ENCODE measurements around the gene TRAPPC14. TPM values are rescaled to one million over a fixed set of nuclear protein-coding genes. Genes with fewer than 3 reads are reported as not detected.
A peak's percentile ranks its signal among the peaks of the same experiment; 100 is the strongest.

Gene TRAPPC14
- total RNA-seq, 6 experiments from 2014 or later: 8.2 to 14.6 (median 10.3) TPM

DNA sequence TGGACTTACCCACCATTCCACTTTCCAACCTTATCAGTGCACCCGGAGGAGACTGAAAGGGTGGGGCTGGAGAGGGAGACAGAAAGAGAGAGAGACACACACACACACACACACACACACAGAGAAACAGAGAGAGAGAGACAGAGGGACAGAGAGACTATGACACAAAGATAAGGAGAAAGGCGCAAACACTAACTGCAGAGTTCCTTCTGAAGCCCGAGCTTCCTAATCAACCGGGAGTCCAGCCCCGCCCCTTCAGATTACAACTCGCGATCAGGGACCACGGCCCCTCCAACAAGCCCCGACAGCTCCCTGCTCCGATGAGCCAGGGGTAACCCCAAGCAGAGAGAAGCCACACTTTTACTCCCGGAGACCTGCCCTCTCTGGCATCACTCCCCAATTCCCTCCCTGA, 9.4 kb upstream of the TRAPPC14 start:
- Histone ChIP-seq H3K27ac (no peak overlapping the region), H3K4me3 (peak overlapping the region in 2 of 3 donors; percentile 9 to 37)
- WGBS (ENCODE audit: insufficient coverage, low coverage, low lambda C conversion rate, missing lambda C conversion rate): 0% methylated on average over 10 of the region's 11 CpGs

DNA sequence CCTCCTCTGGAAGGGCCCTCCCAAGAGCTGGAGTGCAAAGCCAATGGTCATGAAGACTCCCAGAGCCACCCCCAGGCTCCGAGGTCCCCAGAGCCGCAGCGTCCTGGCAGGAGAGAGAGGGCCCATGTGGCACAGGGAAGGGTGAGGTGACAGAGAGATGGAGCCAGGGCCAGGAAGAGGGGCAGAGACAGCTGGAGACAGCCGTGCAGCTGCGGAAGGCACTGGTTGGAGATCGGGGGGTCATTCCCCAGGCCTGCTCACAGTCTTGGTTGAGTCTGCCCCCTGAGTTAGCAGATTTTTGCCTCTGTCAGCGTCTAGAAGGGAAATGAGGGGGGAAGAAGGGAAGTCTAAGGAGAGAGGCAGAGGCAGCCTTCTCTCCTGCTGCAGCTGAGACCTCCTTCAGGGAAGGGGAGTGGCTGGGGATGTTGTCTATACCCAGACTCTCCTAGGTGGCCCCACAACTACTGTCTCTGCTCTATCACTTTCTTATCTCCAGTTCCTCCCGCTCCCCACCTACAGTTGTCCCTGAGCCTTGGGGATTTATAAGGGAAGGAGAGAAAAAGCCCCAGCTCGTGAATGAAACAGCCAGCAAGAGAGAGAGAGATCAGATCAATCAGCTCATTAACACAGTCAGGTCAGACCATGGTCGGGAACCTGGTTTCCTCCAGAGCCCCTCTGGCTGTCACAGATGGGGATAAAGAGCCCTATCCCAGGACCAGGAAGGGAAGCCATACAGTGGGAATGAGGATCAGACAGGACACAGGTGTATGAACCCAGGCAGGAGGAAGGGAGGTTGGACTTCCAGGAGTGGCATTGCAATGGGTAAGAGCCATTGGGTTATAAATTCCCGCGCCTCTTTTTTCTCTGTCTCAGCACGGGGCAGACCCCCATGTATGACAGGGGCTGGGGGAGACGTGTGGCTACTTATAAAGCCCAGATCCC, 8.7 kb upstream of the TRAPPC14 start:
- Histone ChIP-seq H3K27ac (no peak overlapping the region), H3K36me3 (no peaks in the 10 kb centered on the region), H3K9me3 (no peaks in the 10 kb centered on the region), H3K4me3 (no peak overlapping the region), H3K4me1 (peaks cover 0 to 6% (median 2%) of the 10 kb centered on the region in 4 donors), H3K27me3 (no peaks in the 10 kb centered on the region)
- DNase-seq (no peak), ATAC-seq (peak in 2 of 4 donors; percentile 5 to 34)
- intact Hi-C loops (cut with DNase I): no loop called here
- WGBS (ENCODE audit: insufficient coverage, low coverage, low lambda C conversion rate, missing lambda C conversion rate): 11% methylated on average over 10 of the region's 14 CpGs
- TF ChIP-seq POLR2A (IDR thresholded peaks at IDR 0.05): no peak
- TF ChIP-seq, protein P1, sequence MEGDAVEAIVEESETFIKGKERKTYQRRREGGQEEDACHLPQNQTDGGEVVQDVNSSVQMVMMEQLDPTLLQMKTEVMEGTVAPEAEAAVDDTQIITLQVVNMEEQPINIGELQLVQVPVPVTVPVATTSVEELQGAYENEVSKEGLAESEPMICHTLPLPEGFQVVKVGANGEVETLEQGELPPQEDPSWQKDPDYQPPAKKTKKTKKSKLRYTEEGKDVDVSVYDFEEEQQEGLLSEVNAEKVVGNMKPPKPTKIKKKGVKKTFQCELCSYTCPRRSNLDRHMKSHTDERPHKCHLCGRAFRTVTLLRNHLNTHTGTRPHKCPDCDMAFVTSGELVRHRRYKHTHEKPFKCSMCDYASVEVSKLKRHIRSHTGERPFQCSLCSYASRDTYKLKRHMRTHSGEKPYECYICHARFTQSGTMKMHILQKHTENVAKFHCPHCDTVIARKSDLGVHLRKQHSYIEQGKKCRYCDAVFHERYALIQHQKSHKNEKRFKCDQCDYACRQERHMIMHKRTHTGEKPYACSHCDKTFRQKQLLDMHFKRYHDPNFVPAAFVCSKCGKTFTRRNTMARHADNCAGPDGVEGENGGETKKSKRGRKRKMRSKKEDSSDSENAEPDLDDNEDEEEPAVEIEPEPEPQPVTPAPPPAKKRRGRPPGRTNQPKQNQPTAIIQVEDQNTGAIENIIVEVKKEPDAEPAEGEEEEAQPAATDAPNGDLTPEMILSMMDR (IDR thresholded peaks at IDR 0.05): no peak

More for the DNA sequence above, 9.4 kb upstream of the TRAPPC14 start:
- Histone ChIP-seq H3K4me1 (peaks cover 0 to 6% (median 2%) of the 10 kb centered on the region in 4 donors), H3K27me3 (no peaks in the 10 kb centered on the region), H3K9me3 (no peaks in the 10 kb centered on the region), H3K36me3 (no peaks in the 10 kb centered on the region)
- DNase-seq (no peak), ATAC-seq (peak in 3 of 4 donors; percentile 13 to 18 (median 17))
- intact Hi-C loops (cut with DNase I): no loop called here
- TF ChIP-seq, protein P1 (IDR thresholded peaks at IDR 0.05): no peak
- TF ChIP-seq POLR2A (IDR thresholded peaks at IDR 0.05): no peak

DNA sequence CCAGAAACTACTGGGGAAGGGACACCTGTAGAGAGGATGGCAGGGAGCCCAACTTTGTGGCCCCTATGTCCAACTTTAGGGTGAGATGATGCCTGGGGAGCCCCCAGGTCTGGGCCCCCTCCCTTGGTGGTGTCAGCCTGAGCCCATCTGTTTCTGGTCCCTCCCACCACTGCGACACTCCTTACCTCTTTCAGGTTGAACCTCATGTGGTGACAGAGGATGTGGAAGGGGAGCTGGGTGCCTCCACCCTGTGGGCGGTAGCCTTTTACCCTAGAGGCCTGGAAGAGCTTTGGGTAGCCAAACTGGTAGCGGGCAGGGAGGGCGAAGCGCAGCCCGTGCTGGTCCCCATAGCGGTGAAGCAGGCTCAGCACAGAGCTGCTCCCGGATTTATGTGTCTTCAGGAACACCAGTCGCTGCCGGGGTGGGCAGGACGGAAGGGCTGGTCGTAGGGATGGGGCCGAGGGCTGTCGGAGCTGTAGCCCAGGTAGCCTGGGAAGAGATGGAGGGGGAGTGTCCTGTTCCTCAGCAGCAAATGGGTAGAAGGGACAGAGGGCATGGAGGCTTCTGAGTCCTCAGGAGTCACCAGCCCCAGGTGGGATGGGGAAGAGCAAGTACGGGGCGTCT, 7.9 kb upstream of the TRAPPC14 start:
- Histone ChIP-seq H3K4me3 (no peak overlapping the region), H3K36me3 (no peaks in the 10 kb centered on the region), H3K27ac (no peak overlapping the region), H3K4me1 (peaks cover 0 to 5% (median 2%) of the 10 kb centered on the region in 4 donors), H3K27me3 (no peaks in the 10 kb centered on the region), H3K9me3 (no peaks in the 10 kb centered on the region)
- intact Hi-C loops (cut with DNase I): no loop called here
- DNase-seq (no peak), ATAC-seq (no peak)
- WGBS (ENCODE audit: insufficient coverage, low coverage, low lambda C conversion rate, missing lambda C conversion rate): 50% methylated on average over 11 of the region's 16 CpGs
- TF ChIP-seq POLR2A (IDR thresholded peaks at IDR 0.05): no peak
- TF ChIP-seq, protein P1 (IDR thresholded peaks at IDR 0.05): no peak

DNA sequence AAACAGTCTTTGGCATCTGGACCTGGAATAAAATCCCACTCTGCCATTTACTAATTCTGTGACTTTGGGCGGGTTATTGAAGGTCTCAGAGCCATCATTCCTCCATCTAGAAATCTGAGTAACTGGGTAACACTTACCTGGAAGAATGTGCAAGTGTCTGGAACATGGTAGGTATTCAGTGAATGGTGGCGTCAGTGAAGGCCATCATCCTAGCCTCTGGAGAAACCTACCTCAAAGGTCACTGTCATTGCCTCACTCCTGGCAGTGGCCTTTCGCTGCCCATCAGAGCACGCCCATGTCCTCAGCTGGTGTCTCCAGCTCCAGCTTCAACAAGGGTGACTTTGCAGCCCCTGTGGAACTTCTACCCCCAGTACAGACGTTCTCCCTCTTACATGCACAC, 5.3 kb upstream of the TRAPPC14 start:
- H3K27me3 ChIP-seq: no peaks in the 10 kb centered on the region
- no peak overlapping the region for H3K4me3 ChIP-seq
- intact Hi-C loops (cut with DNase I): no loop called here
- TF ChIP-seq POLR2A (IDR thresholded peaks at IDR 0.05): no peak
- TF ChIP-seq, protein P1 (IDR thresholded peaks at IDR 0.05): no peak
- no peaks in the 10 kb centered on the region for H3K36me3 ChIP-seq
- DNase-seq (no peak), ATAC-seq (no peak)
- H3K9me3 ChIP-seq: no peaks in the 10 kb centered on the region
- 100% methylated on average over 1 of the region's 5 CpGs for WGBS (ENCODE audit: insufficient coverage, low coverage, low lambda C conversion rate, missing lambda C conversion rate)
- no peaks in the 10 kb centered on the region for H3K4me1 ChIP-seq
- H3K27ac ChIP-seq: no peak overlapping the region
